Sigmoid colon (tissue), 4 donors: ENCODE results near the gene SMU1.

Experiments
- POLR2A ChIP-seq, 2 donors: fragments of 450-650 bp; IDR thresholded peaks; one replicate each; pipeline ENCODE4 v1.6.1; 2016; ENCODE audit warnings: antibody characterized with exemption in 2 of 2, mild to moderate bottlenecking in 2 of 2, moderate library complexity in 2 of 2
- POLR2AphosphoS5 ChIP-seq, 4 donors: sonication (generic); formaldehyde crosslinking; IDR thresholded peaks; one replicate each; pipeline ENCODE4 v1.6.1; 2017; ENCODE audit warnings: antibody characterized with exemption in 4 of 4
- TF ChIP-seq, protein P1 (sequence below), 4 experiments: fragments of 450-650 bp in 3 of 4; fragments of 200-600 bp in 1 of 4; IDR thresholded peaks; one replicate each; pipeline ENCODE4 v1.5.1; 2016 to 2019; ENCODE audit warnings: antibody characterized with exemption in 4 of 4, mild to moderate bottlenecking in 3 of 4, moderate library complexity in 2 of 4

GRCh38 chr9:33040792-33041431 is 35.6 kb downstream of the SMU1 start:
- TF ChIP-seq POLR2A (IDR thresholded peaks at IDR 0.05) (no peak), POLR2AphosphoS5 (IDR thresholded peaks at IDR 0.05) (no peak)
- TF ChIP-seq, protein P1, sequence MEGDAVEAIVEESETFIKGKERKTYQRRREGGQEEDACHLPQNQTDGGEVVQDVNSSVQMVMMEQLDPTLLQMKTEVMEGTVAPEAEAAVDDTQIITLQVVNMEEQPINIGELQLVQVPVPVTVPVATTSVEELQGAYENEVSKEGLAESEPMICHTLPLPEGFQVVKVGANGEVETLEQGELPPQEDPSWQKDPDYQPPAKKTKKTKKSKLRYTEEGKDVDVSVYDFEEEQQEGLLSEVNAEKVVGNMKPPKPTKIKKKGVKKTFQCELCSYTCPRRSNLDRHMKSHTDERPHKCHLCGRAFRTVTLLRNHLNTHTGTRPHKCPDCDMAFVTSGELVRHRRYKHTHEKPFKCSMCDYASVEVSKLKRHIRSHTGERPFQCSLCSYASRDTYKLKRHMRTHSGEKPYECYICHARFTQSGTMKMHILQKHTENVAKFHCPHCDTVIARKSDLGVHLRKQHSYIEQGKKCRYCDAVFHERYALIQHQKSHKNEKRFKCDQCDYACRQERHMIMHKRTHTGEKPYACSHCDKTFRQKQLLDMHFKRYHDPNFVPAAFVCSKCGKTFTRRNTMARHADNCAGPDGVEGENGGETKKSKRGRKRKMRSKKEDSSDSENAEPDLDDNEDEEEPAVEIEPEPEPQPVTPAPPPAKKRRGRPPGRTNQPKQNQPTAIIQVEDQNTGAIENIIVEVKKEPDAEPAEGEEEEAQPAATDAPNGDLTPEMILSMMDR (IDR thresholded peaks at IDR 0.05), result no peak
